Neural crest cell (in vitro differentiated cells): ENCODE results near the gene SWAP70. TPM values are rescaled to one million over a fixed set of nuclear protein-coding genes. Genes with fewer than 3 reads are reported as not detected.

Experiments
- DNase-seq: peaks from one replicate; pipeline ENCODE4 v3.0.0; 2021; ENCODE audit warnings: low read depth, mixed read lengths, low spot score
- H3K27ac Mint-ChIP-seq: one replicate; pipeline ENCODE4 v1.8.0; 2021; ENCODE audit warnings: mild to moderate bottlenecking, mixed read lengths; ENCODE audit not compliant: unreplicated experiment
- H3K27me3 Mint-ChIP-seq: 2 replicates; pipeline ENCODE4 v1.8.0; 2021; ENCODE audit warnings: low read depth, mild to moderate bottlenecking, mixed read lengths
- H3K36me3 Mint-ChIP-seq: 2 replicates; pipeline ENCODE4 v1.8.0; 2021; ENCODE audit warnings: low read depth, mild to moderate bottlenecking, mixed read lengths
- H3K4me1 Mint-ChIP-seq: 2 replicates; pipeline ENCODE4 v1.8.0; 2021; ENCODE audit warnings: mixed read lengths
- H3K4me3 Mint-ChIP-seq: one replicate; pipeline ENCODE4 v1.8.0; 2021; ENCODE audit warnings: mild to moderate bottlenecking, mixed read lengths
- H3K9me3 Mint-ChIP-seq: 2 replicates; pipeline ENCODE4 v1.8.0; 2021; ENCODE audit warnings: mixed read lengths
- CTCF ChIP-seq: fragments of 200-600 bp; sonication (generic); conservative IDR thresholded peaks from 2 replicates; pipeline ENCODE4 v1.5.0; 2021; ENCODE audit warnings: antibody characterized with exemption, mild to moderate bottlenecking
- total RNA-seq: library from RNA; stranded (reverse); gene quantifications from 2 replicates; pipeline ENCODE4 v1.2.1, GENCODE V29; 2021

SWAP70 gene
- total RNA-seq, 1 donor from 2014 or later: 18.1 TPM

- Mint-ChIP-seq H3K9me3 (no peaks in the 10 kb centered on the region), H3K27ac (no peak overlapping the region), H3K4me3 (no peak overlapping the region), H3K27me3 (no peaks in the 10 kb centered on the region), H3K4me1 (peaks cover 30% of the 10 kb centered on the region), H3K36me3 (peaks cover 8% of the 10 kb centered on the region)
- DNase-seq: no peak
- TF ChIP-seq CTCF: no peak
These were observed 88.2 kb downstream of the SWAP70 start for GRCh38 chr11:9752091-9752490.

GRCh38 chr11:9753021-9753420 is 89.1 kb downstream of the SWAP70 start:
- Mint-ChIP-seq H3K27ac (peak overlapping the region; percentile 45), H3K27me3 (no peaks in the 10 kb centered on the region), H3K9me3 (no peaks in the 10 kb centered on the region), H3K4me3 (no peak overlapping the region), H3K36me3 (peaks cover 8% of the 10 kb centered on the region), H3K4me1 (peaks cover 34% of the 10 kb centered on the region)
- no peak for TF ChIP-seq CTCF
- DNase-seq: no peak

GRCh38 chr11:9754010-9754471 is 90.2 kb downstream of the SWAP70 start:
- Mint-ChIP-seq H3K27ac (no peak overlapping the region), H3K4me1 (peaks cover 38% of the 10 kb centered on the region), H3K9me3 (no peaks in the 10 kb centered on the region), H3K36me3 (peaks cover 8% of the 10 kb centered on the region), H3K4me3 (peak overlapping the region; percentile 2), H3K27me3 (no peaks in the 10 kb centered on the region)
- no peak for TF ChIP-seq CTCF
- DNase-seq: no peak

- Mint-ChIP-seq H3K9me3 (no peaks in the 10 kb centered on the region), H3K4me3 (peak overlapping the region; percentile 20), H3K27ac (peak overlapping the region; percentile 91), H3K4me1 (peaks cover 45% of the 10 kb centered on the region), H3K36me3 (peaks cover under 1% of the 10 kb centered on the region), H3K27me3 (no peaks in the 10 kb centered on the region)
- no peak for DNase-seq
- TF ChIP-seq CTCF: no peak
These were observed 91.8 kb downstream of the SWAP70 start for GRCh38 chr11:9755561-9756185.

- no peaks in the 10 kb centered on the region for H3K9me3 Mint-ChIP-seq
- H3K27me3 Mint-ChIP-seq: no peaks in the 10 kb centered on the region
- no peak overlapping the region for H3K27ac Mint-ChIP-seq
- H3K36me3 Mint-ChIP-seq: no peaks in the 10 kb centered on the region
- peaks cover 45% of the 10 kb centered on the region for H3K4me1 Mint-ChIP-seq
- DNase-seq: no peak
- TF ChIP-seq CTCF: no peak
- peak overlapping the region; percentile 11 for H3K4me3 Mint-ChIP-seq
These were observed 92.6 kb downstream of the SWAP70 start for GRCh38 chr11:9756461-9756860.
